CD8-positive, alpha-beta memory T cell (primary cell): Measurements from ENCODE around the gene MYOM1. TPM values are rescaled to one million over a fixed set of nuclear protein-coding genes. Genes with fewer than 3 reads are reported as not detected.
"Not testable (repeated sequence)": the region's sequence is repeated elsewhere in the genome, so short reads cannot be mapped to it uniquely, and the experiment has no call there.

Experiments used
- CTCF ChIA-PET: fragments of 350-600 bp; sonication (Branson Sonifier 250); formaldehyde crosslinking; loops from one replicate; lab custom pipeline; 2021; ENCODE audit warnings: antibody characterized with exemption; lab: Charles Lee
- POLR2A ChIA-PET: fragments of 350-600 bp; sonication (Branson Sonifier 250); formaldehyde crosslinking; loops from one replicate; lab custom pipeline; 2021; ENCODE audit warnings: antibody characterized with exemption; lab: Charles Lee
- DNase-seq, 5 donors: peaks; one replicate each; pipeline versions ENCODE4 v3.0.0 to v3.0.0-alpha.2; 2020 to 2022; ENCODE audit warnings: mixed read lengths in 1 of 5
- H3K27ac ChIP-seq: one replicate; pipeline ENCODE4 v1.7.0; 2013; ENCODE audit warnings: low read depth, mild to moderate bottlenecking, low read length, moderate library complexity
- H3K27me3 ChIP-seq: 2 replicates; pipeline ENCODE4 v1.7.0; 2013; ENCODE audit warnings: low read length, mild to moderate bottlenecking; ENCODE audit not compliant: insufficient read depth, poor library complexity, severe bottlenecking
- H3K36me3 ChIP-seq: 2 replicates; pipeline ENCODE4 v1.7.0; 2013; ENCODE audit warnings: mild to moderate bottlenecking, low read length, moderate library complexity; ENCODE audit not compliant: insufficient read depth
- H3K4me1 ChIP-seq: 2 replicates; pipeline ENCODE4 v1.7.0; 2013; ENCODE audit warnings: mild to moderate bottlenecking, low read length, moderate library complexity; ENCODE audit not compliant: insufficient read depth
- H3K4me3 ChIP-seq: 2 replicates; pipeline ENCODE4 v1.7.0; 2013; ENCODE audit warnings: mild to moderate bottlenecking, low read length
- H3K9me3 ChIP-seq: 2 replicates; pipeline ENCODE4 v1.7.0; 2013; ENCODE audit warnings: mild to moderate bottlenecking, low read length
- H3K27ac Mint-ChIP-seq, 8 donors: one replicate each; pipeline ENCODE4 v1.8.0; 2020 to 2021; ENCODE audit warnings: mixed read lengths in 8 of 8, mild to moderate bottlenecking in 6 of 8, inconsistent platforms in 3 of 8, moderate library complexity in 3 of 8
- H3K27me3 Mint-ChIP-seq, 2 donors: one replicate each; pipeline ENCODE4 v1.8.0; 2020 to 2021; ENCODE audit warnings: mixed read lengths in 2 of 2, mild to moderate bottlenecking in 1 of 2, moderate library complexity in 1 of 2
- H3K36me3 Mint-ChIP-seq, 3 donors: one replicate each; pipeline ENCODE4 v1.8.0; 2020 to 2021; ENCODE audit warnings: mixed read lengths in 3 of 3, inconsistent platforms in 1 of 3, mild to moderate bottlenecking in 1 of 3
- H3K4me1 Mint-ChIP-seq, 3 donors: one replicate each; pipeline ENCODE4 v1.8.0; 2020 to 2021; ENCODE audit warnings: mixed read lengths in 3 of 3, inconsistent platforms in 1 of 3, mild to moderate bottlenecking in 1 of 3
- H3K4me3 Mint-ChIP-seq, 7 donors: one replicate each; pipeline ENCODE4 v1.8.0; 2020 to 2021; ENCODE audit warnings: mixed read lengths in 7 of 7, mild to moderate bottlenecking in 6 of 7, moderate library complexity in 4 of 7, inconsistent platforms in 2 of 7
- H3K9me3 Mint-ChIP-seq, 5 donors: one replicate each; pipeline ENCODE4 v1.8.0; 2020 to 2022; ENCODE audit warnings: mixed read lengths in 5 of 5, mild to moderate bottlenecking in 3 of 5, moderate library complexity in 2 of 5, inconsistent platforms in 1 of 5
- polyA plus RNA-seq: library from polyadenylated mRNA; unstranded; fragments of 300-500 nt; fragmentation: Illumina TruSeq; gene quantifications from one replicate; pipeline ENCODE4 v1.2.3, GENCODE V29; 2021
- total RNA-seq, 2 experiments: library from RNA; stranded (reverse); gene quantifications; one replicate each; pipeline ENCODE4 v1.2.3, GENCODE V29; 2021

MYOM1 gene
- total and polyA plus RNA-seq, 3 experiments from 2014 or later = 0.84 to 1.2 (median 0.92) TPM

DNA sequence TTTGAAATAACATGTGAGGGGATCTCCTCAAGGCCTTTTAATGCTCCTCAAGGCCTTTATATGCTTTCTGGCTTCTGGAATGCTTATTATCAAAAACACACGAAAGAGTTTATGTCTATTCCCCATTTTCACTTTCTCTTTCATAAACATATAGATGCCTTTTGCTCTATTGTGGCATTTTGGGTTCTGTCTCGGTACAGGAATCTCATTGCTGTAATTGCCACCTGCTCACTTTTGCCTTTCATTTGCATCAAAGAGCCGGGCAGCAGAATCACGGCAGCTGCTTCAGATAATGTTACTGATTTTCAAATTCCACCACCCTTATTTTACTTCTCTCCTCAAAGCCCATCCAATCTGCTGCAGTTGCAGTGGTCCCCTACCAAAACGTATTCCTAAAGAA is 152.0 kb downstream of the MYOM1 start:
- Histone ChIP-seq H3K4me1 (peaks cover 28% of the 10 kb centered on the region), H3K27ac (no peak overlapping the region), H3K4me3 (peak overlapping the region; percentile 13), H3K27me3 (no peaks in the 10 kb centered on the region), H3K9me3 (no peaks in the 10 kb centered on the region), H3K36me3 (no peaks in the 10 kb centered on the region)
- POLR2A ChIA-PET = no interaction called here
- H3K27ac Mint-ChIP-seq = peak overlapping the region; percentile 35 to 88 (median 81)
- H3K4me1 Mint-ChIP-seq = peaks cover 50 to 61% (median 61%) of the 10 kb centered on the region in 3 donors
- H3K36me3 Mint-ChIP-seq = peaks cover 0 to 4% (median 0%) of the 10 kb centered on the region in 3 donors
- CTCF ChIA-PET = no interaction called here
- no peaks in the 10 kb centered on the region for H3K9me3 Mint-ChIP-seq
- no peaks in the 10 kb centered on the region for H3K27me3 Mint-ChIP-seq
- peak overlapping the region; percentile 14 to 82 (median 70) for H3K4me3 Mint-ChIP-seq
- peak in 1 of 5 donors; percentile 4 for DNase-seq

DNA sequence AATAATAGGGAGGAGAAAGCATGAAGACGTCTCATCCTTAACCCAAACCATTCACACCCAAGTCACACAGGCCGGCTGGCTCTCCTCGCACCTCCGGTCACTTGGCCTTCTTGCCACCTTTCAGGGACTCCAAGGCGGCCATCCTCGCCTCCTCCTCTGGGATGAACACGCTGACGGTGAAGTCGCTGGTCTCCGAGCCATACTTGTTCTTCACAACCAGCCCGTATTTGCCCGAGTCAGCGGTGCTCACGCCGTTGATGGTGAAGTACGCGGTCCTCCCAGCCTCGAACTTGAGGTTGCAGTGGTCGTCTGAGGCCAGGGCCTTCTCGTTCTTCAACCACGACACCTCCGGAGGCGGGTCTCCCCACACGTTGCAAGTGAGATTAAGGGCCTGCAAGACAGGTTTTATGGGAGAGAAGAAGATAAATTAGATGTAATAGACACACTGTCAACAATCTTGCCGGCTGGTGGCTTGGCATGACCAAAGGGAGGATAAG is 152.6 kb downstream of the MYOM1 start:
- no peak overlapping the region for H3K27ac ChIP-seq
- H3K36me3 Mint-ChIP-seq = peaks cover 0 to 4% (median 0%) of the 10 kb centered on the region in 3 donors
- no peaks in the 10 kb centered on the region for H3K9me3 Mint-ChIP-seq
- peak overlapping the region; percentile 13 for H3K4me3 ChIP-seq
- no peaks in the 10 kb centered on the region for H3K36me3 ChIP-seq
- CTCF ChIA-PET = interaction anchor here (6.3 kb wide), 1 partner anchor 71 kb away, joined by 144 read pairs; no protein-coding TSS in a partner anchor
- no peaks in the 10 kb centered on the region for H3K9me3 ChIP-seq
- H3K27ac Mint-ChIP-seq = peak overlapping the region in 7 of 8 donors; percentile 68 to 88 (median 85)
- POLR2A ChIA-PET = no interaction called here
- DNase-seq = no peak
- H3K27me3 ChIP-seq = no peaks in the 10 kb centered on the region
- H3K4me3 Mint-ChIP-seq = peak overlapping the region; percentile 15 to 82 (median 70)
- H3K27me3 Mint-ChIP-seq = no peaks in the 10 kb centered on the region
- H3K4me1 Mint-ChIP-seq = peaks cover 52 to 64% (median 64%) of the 10 kb centered on the region in 3 donors
- peaks cover 33% of the 10 kb centered on the region for H3K4me1 ChIP-seq

DNA sequence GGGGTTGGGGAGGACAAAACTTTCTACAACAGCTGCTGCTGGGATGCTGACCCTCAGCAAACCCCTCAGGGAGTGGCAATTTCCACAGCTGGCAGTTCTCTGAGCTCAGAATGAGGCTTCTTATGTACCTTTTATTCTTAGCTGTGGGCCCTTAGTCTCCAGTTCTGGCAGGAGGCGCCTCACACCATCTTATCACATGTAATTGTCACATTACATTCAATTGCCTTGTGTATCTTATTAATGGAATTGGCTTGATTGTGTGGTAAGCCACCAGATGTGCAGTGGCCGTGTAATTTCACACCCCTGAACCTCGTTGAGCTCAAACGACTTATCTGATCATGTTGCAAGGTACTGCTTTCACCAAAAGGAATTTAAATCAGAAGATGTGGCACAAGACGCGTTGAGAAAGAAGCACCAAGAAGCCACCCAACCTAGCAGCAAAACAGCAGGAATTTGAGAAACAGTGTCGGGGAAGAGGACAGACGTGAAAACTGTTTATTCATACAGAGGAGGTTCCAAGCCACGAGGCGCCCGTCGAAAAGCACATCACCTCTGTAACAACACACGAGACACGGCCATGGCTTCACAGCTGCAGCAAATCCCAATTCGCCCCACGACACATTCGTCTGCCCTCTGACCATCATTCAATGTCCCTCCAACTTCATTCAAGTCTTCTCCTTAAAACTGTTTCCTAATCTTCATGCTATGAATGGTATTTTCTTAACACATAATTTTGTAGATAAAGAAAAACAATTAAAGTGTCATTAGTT is 153.2 kb downstream of the MYOM1 start:
- CTCF ChIA-PET = interaction anchor here (0.9 to 6.3 kb wide), 5 partner anchors 20 to 78 kb away, joined by 3 to 144 read pairs (median 4); no protein-coding TSS in a partner anchor
- Histone ChIP-seq H3K4me3 (no peak overlapping the region), H3K9me3 (no peaks in the 10 kb centered on the region), H3K27ac (no peak overlapping the region), H3K27me3 (no peaks in the 10 kb centered on the region), H3K4me1 (peaks cover 40% of the 10 kb centered on the region), H3K36me3 (no peaks in the 10 kb centered on the region)
- H3K4me1 Mint-ChIP-seq = peaks cover 59 to 71% (median 71%) of the 10 kb centered on the region in 3 donors
- H3K27ac Mint-ChIP-seq = peak overlapping the region; percentile 39 to 92 (median 70)
- H3K4me3 Mint-ChIP-seq = peak overlapping the region in 6 of 7 donors; percentile 15 to 82 (median 72)
- peaks cover 0 to 7% (median 0%) of the 10 kb centered on the region in 3 donors for H3K36me3 Mint-ChIP-seq
- H3K27me3 Mint-ChIP-seq = no peaks in the 10 kb centered on the region
- POLR2A ChIA-PET = no interaction called here
- no peaks in the 10 kb centered on the region for H3K9me3 Mint-ChIP-seq
- peak in 1 of 5 donors; percentile 19 for DNase-seq

DNA sequence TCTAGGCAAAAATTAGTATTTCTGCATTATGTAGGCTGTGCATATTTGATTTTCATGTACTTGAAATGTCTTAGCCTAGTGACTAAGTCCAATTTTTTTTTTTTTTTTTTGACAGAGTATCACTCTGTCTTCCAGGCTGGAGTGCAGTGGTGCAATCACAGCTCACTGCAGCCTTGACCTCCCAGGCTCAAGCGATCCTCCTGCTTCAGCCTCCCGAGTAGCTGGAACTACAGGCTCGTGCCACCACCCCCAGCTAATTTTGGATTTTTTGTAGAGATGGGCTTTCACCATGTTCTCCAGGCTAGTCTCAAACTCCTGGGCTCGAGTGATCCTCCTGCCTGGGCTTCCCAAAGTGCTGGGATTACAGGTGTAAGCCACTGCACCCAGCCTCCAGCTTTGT is 156.0 kb downstream of the MYOM1 start:
- H3K9me3 ChIP-seq, H3K4me3 ChIP-seq, DNase-seq, H3K27me3 Mint-ChIP-seq, H3K27ac ChIP-seq, H3K27me3 ChIP-seq, H3K9me3 Mint-ChIP-seq, H3K4me3 Mint-ChIP-seq, H3K36me3 ChIP-seq: not testable (repeated sequence)
- ChIA-PET CTCF (interaction anchor here (0.6 to 6.3 kb wide), 30 partner anchors 11 to 182 kb away, joined by 3 to 144 read pairs (median 6); partner anchors contain the start of gene LPIN2), POLR2A (interaction anchor here (0.7 to 3.3 kb wide), 2 partner anchors 12 to 70 kb away, joined by 4 to 30 read pairs; no protein-coding TSS in a partner anchor)
- Mint-ChIP-seq H3K36me3 (peaks cover 0 to 11% (median 0%) of the 10 kb centered on the region in 3 donors), H3K4me1 (peaks cover 70 to 83% (median 79%) of the 10 kb centered on the region in 3 donors), H3K27ac (peak overlapping the region in 5 of 8 donors; percentile 93 to 98 (median 97))
- H3K4me1 ChIP-seq = peaks cover 58% of the 10 kb centered on the region

DNA sequence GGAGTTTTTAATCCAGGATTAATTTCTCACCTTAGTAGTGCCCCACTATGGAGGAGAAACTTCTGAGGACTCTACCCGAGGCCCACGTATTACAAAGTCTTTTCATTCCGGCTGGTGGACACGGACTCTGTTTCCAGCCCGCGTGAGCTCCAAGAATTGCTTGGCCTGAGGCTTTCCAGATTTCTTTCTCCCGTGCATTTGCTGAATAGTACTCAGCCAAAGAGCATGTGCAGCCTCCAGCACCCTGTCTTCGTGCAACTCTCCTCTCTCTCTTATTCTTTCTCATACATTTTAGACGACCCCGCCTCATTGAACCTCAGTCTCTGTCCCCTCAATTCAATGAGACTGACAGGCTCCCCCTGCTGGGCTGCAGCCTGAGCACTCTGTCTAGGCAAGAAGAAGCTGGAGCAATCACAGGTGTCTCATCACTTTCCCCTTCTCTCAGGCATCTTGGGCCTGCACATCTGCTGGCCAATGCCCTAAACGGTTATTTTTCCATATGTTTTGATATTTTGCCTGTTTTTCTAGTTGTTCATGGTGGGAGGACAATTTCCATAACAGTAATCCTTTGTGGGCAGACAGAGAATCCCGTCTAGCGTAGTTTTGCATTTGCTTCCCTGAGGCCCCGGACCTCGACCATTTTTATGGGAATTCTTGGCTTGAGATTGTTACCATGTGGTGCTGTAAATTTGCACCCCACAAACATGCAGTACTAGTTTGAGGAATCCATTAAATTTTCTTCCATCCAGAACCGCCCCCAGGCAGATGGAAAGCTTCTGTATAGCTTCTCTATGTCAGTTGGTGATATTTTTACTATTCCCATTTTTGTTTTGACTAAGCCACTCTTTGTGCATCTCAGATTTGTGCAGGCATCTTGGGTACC is 156.7 kb downstream of the MYOM1 start:
- ChIA-PET POLR2A (interaction anchor here (0.6 to 3.9 kb wide), 8 partner anchors 11 to 83 kb away, joined by 3 to 30 read pairs (median 4); partner anchors contain the start of gene LPIN2), CTCF (interaction anchor here (0.5 to 6.3 kb wide), 54 partner anchors 10 to 492 kb away, joined by 3 to 144 read pairs (median 5); partner anchors contain the start of genes LPIN2, METTL4, MYL12A and NDC80)
- Mint-ChIP-seq H3K9me3 (no peaks in the 10 kb centered on the region), H3K27ac (peak overlapping the region; percentile 70 to 98 (median 97)), H3K4me1 (peaks cover 74 to 83% (median 80%) of the 10 kb centered on the region in 3 donors), H3K27me3 (no peaks in the 10 kb centered on the region), H3K4me3 (peak overlapping the region; percentile 23 to 92 (median 70)), H3K36me3 (peaks cover 0 to 11% (median 0%) of the 10 kb centered on the region in 3 donors)
- Histone ChIP-seq H3K27ac (peak overlapping the region; percentile 83), H3K9me3 (no peaks in the 10 kb centered on the region), H3K36me3 (no peaks in the 10 kb centered on the region), H3K4me1 (peaks cover 64% of the 10 kb centered on the region), H3K27me3 (no peaks in the 10 kb centered on the region), H3K4me3 (peak overlapping the region; percentile 62)
- DNase-seq = peak; percentile 40 to 82 (median 41)

DNA sequence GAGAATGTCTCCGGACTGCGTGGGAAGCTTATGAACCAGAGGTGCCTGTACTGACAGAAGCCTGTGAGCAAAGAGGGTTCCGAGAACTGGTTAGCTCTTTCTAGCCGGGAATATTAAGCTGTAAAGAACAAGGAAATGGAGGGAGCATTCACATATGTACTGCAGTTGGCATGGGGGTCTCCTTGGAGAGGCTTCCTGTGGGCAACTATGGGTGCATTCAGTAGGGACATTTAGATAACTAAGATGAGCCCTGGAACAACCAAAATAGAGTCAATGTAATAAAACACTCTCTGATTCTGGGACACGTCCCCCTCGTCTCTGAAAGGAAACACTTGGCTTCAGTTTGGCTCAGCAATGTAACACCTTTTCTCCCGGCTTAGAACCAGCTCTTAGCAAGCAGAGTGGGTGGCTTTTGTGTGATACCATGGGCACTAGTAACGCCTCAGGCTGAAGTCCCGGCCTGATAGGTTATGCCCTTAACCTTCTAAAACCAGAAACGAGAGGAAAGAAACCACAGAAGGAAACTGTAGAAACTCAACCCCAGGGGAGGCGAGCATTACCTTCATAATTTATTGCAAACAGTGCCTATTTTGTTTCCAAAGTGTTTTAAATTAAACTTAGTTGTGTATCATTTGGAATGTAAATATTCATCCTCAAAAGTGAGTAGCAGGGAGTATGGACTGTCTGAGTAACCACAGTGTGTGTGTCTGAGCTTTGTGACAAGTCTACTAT is 158.0 kb downstream of the MYOM1 start:
- CTCF ChIA-PET = interaction anchor here (0.7 to 6.3 kb wide), 38 partner anchors 9 to 490 kb away, joined by 3 to 144 read pairs (median 6); partner anchors contain the start of genes LPIN2, METTL4, MYL12A and NDC80
- POLR2A ChIA-PET = interaction anchor here (0.5 to 3.9 kb wide), 15 partner anchors 49 to 429 kb away, joined by 3 to 30 read pairs (median 4); partner anchors contain the start of genes LPIN2 and MYL12A
- H3K27ac Mint-ChIP-seq = peak overlapping the region; percentile 86 to 98 (median 97)
- peaks cover 0 to 7% (median 0%) of the 10 kb centered on the region in 3 donors for H3K36me3 Mint-ChIP-seq
- Histone ChIP-seq H3K4me3 (peak overlapping the region; percentile 62), H3K9me3 (no peaks in the 10 kb centered on the region), H3K27ac (peak overlapping the region; percentile 83), H3K27me3 (no peaks in the 10 kb centered on the region), H3K36me3 (no peaks in the 10 kb centered on the region), H3K4me1 (peaks cover 67% of the 10 kb centered on the region)
- H3K4me1 Mint-ChIP-seq = peaks cover 74 to 83% (median 80%) of the 10 kb centered on the region in 3 donors
- peak overlapping the region; percentile 60 to 92 (median 83) for H3K4me3 Mint-ChIP-seq
- H3K27me3 Mint-ChIP-seq = no peaks in the 10 kb centered on the region
- DNase-seq = peak; percentile 19 to 69 (median 29)
- no peaks in the 10 kb centered on the region for H3K9me3 Mint-ChIP-seq
